ENCODE data around the gene LRP5. TPM values are rescaled to one million over a fixed set of nuclear protein-coding genes. Genes with fewer than 3 reads are reported as not detected.

LRP5 gene
- total RNA-seq, result 10 to 100 TPM; 45.8 to 75.5 (median 54.3) TPM

DNA sequence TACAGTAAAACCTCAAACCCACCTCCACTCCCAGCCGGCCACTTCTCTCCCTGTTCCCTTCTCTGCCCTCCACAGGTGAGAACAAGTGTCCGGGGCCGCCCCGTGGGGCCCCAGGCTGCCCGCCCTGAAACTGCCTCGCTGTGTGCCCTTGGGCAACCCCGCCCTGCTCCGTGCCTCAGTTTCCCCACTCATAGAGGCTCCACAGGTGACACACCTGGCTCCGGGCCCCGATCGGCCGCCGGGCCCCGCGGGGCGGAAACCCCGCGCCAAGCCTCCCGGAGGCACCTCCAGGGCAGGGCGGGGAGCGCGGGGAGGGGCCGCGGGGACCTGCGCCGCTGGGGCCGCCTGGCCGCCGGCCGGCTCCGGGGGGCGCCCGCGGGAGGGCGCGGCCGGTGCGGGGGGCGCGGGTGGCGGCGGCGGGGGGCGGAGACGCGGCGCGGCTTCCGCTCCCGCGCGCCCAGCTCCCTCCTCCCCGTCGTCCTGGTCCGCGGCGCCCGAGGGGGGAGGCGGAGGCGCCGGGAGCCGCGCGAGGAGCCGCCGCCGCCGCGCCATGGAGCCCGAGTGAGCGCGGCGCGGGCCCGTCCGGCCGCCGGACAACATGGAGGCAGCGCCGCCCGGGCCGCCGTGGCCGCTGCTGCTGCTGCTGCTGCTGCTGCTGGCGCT is at the start of gene LRP5:
LRP5 (plus strand) TSS at position 475 of the 663 bp plus-strand sequence; CDS start at position 599, 124 bp downstream.
- intact Hi-C loops (cut with DNase I), result loop anchor here (5.0 kb wide), 1 partner anchor 70 kb away; no protein-coding TSS in a partner anchor

DNA sequence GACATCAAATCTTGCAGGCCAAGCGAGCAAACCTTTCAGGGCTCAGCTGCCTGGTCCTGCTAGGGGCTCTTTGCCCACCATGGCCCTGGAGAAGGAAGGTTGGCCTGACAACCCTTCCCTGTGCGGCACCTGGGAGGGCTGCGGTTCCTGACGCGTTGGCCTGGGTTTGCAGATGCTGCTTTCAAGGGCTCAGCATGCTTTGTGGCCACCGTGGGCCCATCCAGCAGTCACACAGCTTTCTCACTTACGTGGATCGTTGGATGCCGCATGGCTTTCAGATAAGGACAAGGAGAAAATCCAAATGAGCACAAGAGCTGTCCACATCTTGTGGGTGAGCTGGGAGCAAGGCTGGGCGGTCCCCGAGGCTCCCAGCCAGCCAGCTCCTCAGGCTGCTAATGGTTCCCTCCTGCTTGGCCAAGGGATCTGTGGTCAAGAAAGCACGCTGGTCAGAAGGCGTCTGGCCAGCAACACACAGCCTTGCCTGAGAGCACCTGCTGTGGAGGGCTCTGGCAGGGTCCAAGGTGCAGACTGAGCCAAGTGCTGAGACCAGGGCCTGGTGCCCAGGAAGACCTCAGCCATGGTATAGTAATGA is 48.9 kb upstream of the LRP5 start:
- Histone ChIP-seq H3K4me3 (replicated peaks in 1 of 3) (no peak overlapping the region), H3K27me3 (no peaks in the 10 kb centered on the region), H3K9me3 (no peaks in the 10 kb centered on the region), H3K27ac (no peak overlapping the region), H3K4me1 (no peaks in the 10 kb centered on the region), H3K36me3 (peaks cover 28 to 47% of the 10 kb centered on the region in 2 donors)
- no peak for DNase-seq
- 85 to 87% methylated on average over 9 to 11 of the region's 13 CpGs for WGBS, 2 donors
- intact Hi-C loops (cut with DNase I), result no loop called here
- TF ChIP-seq, protein P1, sequence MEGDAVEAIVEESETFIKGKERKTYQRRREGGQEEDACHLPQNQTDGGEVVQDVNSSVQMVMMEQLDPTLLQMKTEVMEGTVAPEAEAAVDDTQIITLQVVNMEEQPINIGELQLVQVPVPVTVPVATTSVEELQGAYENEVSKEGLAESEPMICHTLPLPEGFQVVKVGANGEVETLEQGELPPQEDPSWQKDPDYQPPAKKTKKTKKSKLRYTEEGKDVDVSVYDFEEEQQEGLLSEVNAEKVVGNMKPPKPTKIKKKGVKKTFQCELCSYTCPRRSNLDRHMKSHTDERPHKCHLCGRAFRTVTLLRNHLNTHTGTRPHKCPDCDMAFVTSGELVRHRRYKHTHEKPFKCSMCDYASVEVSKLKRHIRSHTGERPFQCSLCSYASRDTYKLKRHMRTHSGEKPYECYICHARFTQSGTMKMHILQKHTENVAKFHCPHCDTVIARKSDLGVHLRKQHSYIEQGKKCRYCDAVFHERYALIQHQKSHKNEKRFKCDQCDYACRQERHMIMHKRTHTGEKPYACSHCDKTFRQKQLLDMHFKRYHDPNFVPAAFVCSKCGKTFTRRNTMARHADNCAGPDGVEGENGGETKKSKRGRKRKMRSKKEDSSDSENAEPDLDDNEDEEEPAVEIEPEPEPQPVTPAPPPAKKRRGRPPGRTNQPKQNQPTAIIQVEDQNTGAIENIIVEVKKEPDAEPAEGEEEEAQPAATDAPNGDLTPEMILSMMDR (IDR thresholded peaks at IDR 0.05), result no peak
- no peak for TF ChIP-seq POLR2A (IDR thresholded peaks at IDR 0.05)

More for the DNA sequence above, at the start of gene LRP5:
- DNase-seq, result peak; percentile 43 to 53
- H3K27me3 ChIP-seq, result no peaks in the 10 kb centered on the region
- H3K36me3 ChIP-seq, result no peaks in the 10 kb centered on the region
- H3K27ac ChIP-seq, result peak within 1 kb of the TSS; percentile 79 to 92 (median 82)
- no peaks in the 10 kb centered on the region for H3K9me3 ChIP-seq
- 19 to 33% methylated on average over 6 to 8 of the region's 85 CpGs for WGBS, 2 donors
- H3K4me1 ChIP-seq, result peaks cover 37 to 39% of the 10 kb centered on the region in 2 donors
- peak within 1 kb of the TSS; percentile 47 to 76 (median 65) for H3K4me3 ChIP-seq (replicated peaks in 1 of 3)
- peak in 1 of 2 donors; percentile 62 for TF ChIP-seq POLR2A (IDR thresholded peaks at IDR 0.05)
- TF ChIP-seq, protein P1 (IDR thresholded peaks at IDR 0.05), result no peak

DNA sequence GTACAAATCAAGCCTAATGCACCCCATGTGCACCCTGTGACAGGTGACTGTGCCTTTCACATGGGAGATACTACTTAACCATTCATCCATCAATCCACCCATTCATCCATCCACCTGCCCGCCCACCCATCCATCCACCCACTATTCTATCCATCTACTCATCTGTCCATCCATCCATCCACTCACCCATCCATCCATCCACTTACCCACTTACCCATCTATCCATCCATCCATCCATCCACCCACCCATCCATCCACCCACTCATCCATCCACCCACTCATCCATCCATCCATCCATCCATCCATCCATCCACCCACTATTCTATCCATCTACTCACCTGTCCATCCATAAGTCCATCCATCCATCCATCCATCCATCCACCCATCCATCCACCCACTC is 48.1 kb upstream of the LRP5 start:
- Histone ChIP-seq H3K36me3 (peaks cover 28 to 47% of the 10 kb centered on the region in 2 donors), H3K4me3 (replicated peaks in 1 of 3) (no peak overlapping the region), H3K4me1 (no peaks in the 10 kb centered on the region), H3K9me3 (no peaks in the 10 kb centered on the region), H3K27me3 (no peaks in the 10 kb centered on the region), H3K27ac (no peak overlapping the region)
- intact Hi-C loops (cut with DNase I), result no loop called here
- TF ChIP-seq POLR2A (IDR thresholded peaks at IDR 0.05), result no peak
- TF ChIP-seq, protein P1 (IDR thresholded peaks at IDR 0.05), result no peak
- DNase-seq, result no peak
- 94 to 100% methylated on average over 1 of the region's 1 CpG for WGBS, 2 donors

DNA sequence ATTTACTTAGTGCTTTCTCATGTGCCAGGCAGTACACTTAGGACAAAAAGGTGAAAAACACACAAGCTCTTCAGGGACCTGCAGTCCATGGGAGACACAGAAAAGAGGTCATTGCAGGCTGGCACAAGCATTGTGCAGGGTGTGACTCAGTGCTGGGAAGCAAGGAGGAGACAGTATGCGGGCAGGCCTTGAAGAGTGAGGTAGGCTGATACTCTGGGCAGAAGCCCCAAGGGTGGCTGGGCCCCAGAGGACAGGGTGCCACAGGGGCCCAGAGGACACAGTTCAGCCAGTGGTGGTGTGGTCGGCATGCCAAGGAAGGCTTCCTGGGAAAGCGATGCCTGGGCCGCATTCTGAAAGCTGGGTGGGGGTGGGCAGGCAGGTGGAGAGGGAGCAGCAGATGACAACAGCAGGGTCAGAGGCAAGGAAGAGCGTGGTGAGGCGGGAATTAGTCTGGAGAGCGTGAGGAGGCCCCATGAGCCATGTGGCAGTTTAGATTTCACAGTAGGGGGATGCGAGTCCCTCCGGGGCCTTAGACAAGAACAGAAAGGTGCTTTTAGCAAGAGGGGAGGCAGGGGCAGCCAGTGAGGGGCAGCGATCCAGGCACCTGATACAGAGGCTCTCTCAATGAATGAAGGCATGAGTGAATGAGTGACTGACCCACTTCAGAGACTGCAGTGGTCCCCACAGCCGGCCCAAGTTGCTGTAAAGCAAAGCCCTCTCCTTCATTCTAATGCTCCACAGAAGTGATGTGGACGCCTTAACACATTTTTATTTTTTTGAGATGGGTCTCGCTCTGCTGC is 47.5 kb upstream of the LRP5 start:
- no peak for DNase-seq
- no peaks in the 10 kb centered on the region for H3K9me3 ChIP-seq
- intact Hi-C loops (cut with DNase I), result no loop called here
- peaks cover 0 to 4% of the 10 kb centered on the region in 2 donors for H3K4me1 ChIP-seq
- H3K4me3 ChIP-seq (replicated peaks in 1 of 3), result no peak overlapping the region
- WGBS, 2 donors, result 89 to 90% methylated on average over 13 of the region's 13 CpGs
- TF ChIP-seq, protein P1 (IDR thresholded peaks at IDR 0.05), result no peak
- TF ChIP-seq POLR2A (IDR thresholded peaks at IDR 0.05), result no peak
- no peak overlapping the region for H3K27ac ChIP-seq
- H3K36me3 ChIP-seq, result peaks cover 28 to 47% of the 10 kb centered on the region in 2 donors
- no peaks in the 10 kb centered on the region for H3K27me3 ChIP-seq

Measured in thyroid gland (tissue), 4 donors.